ENCODE results near the gene NDUFS4. TPM values are rescaled to one million over a fixed set of nuclear protein-coding genes. Genes with fewer than 3 reads are reported as not detected.
A peak's percentile ranks its signal among the peaks of the same experiment; 100 is the strongest.

Gene NDUFS4
- total RNA-seq, 1 experiment from 2014 or later, result 84.1 TPM

DNA sequence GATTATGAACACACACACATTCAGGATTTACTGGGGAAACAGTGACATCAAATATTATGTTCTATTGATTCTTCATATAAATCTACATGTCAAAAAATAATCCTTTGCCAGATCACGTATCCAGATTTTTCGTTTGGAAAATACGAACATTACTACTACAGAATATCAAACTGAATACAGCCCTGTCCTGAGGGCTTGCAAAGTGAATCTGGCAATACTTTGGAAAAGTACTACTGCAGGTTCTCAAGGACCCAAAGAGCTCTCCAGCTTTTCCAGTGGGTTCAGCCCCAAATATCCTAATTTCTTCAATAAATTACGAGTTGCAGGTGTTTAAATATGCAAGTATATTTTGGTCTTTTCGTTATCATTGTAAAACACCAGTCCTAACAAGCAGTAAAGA, 411 bp upstream of the NDUFS4 start:
- Histone ChIP-seq H3K4me3 (peak overlapping the region; percentile 73), H3F3A (ENCODE audit: insufficient read depth, low read depth) (no peaks in the 10 kb centered on the region), H2AFZ (peak overlapping the region; percentile 96), H3K27ac (no peak overlapping the region), H3K4me1 (replicated peaks; ENCODE audit: insufficient read depth) (peaks cover 5% of the 10 kb centered on the region; the same call in 1 of the 2 replicates), H3K4me2 (peak overlapping the region; percentile 79), H3K36me3 (ENCODE audit: low read depth) (no peaks in the 10 kb centered on the region), H3K79me2 (ENCODE audit: low read depth) (peaks cover 42% of the 10 kb centered on the region), H4K20me1 (ENCODE audit: insufficient read depth) (no peaks in the 10 kb centered on the region), H3K9me2 (ENCODE audit: insufficient read depth) (0 out of 2 replicates have a peak, but pooled peaks cover 4% of the 10 kb centered on the region), H3K9me3 (ENCODE audit: insufficient read depth, low read depth) (no peaks in the 10 kb centered on the region), H3K27me3 (ENCODE audit: insufficient read depth, low read depth) (no peaks in the 10 kb centered on the region)
- POLR2A ChIA-PET (ENCODE audit: unreplicated experiment), result interaction anchor here (0.6 kb wide), 1 partner anchor 675 kb away, joined by 3 read pairs; no protein-coding TSS in a partner anchor
- DNase-seq, result no peak
- intact Hi-C loops (cut with micrococcal nuclease; ENCODE audit: unreplicated experiment), result no loop called here
- TF ChIP-seq, protein P1, sequence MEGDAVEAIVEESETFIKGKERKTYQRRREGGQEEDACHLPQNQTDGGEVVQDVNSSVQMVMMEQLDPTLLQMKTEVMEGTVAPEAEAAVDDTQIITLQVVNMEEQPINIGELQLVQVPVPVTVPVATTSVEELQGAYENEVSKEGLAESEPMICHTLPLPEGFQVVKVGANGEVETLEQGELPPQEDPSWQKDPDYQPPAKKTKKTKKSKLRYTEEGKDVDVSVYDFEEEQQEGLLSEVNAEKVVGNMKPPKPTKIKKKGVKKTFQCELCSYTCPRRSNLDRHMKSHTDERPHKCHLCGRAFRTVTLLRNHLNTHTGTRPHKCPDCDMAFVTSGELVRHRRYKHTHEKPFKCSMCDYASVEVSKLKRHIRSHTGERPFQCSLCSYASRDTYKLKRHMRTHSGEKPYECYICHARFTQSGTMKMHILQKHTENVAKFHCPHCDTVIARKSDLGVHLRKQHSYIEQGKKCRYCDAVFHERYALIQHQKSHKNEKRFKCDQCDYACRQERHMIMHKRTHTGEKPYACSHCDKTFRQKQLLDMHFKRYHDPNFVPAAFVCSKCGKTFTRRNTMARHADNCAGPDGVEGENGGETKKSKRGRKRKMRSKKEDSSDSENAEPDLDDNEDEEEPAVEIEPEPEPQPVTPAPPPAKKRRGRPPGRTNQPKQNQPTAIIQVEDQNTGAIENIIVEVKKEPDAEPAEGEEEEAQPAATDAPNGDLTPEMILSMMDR (conservative IDR thresholded peaks at IDR 0.05), result no peak
- TF ChIP-seq EZH2 (IDR thresholded peaks at IDR 0.05; ENCODE audit: low read depth), result no peak
- CTCF ChIA-PET, result no interaction called here
- no TSS peak for BruUV-seq (replicated peaks)

DNA sequence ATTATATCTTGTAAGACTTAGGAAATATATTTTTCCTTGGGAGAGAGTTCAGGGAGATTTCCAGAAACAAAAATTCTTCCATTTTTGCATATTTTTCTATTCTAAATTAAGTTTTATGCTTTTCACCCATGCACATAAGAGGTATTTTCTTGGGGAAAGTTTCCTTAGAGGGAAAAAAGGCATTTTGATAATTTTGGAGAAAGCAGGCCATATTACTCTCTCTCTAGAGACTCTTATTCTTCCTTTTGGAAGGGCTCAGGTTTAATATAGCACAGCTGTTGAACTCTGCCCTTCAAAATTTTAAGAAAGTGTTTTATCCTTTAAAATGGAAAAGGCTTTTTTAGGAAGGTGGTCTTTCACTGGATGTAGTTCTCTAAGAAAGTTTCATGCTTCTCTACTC, 8.0 kb downstream of the NDUFS4 start:
- Histone ChIP-seq H2AFZ (no peak overlapping the region), H3K4me3 (no peak overlapping the region), H3K4me1 (replicated peaks; ENCODE audit: insufficient read depth) (no peaks in the 10 kb centered on the region), H3K27me3 (ENCODE audit: insufficient read depth, low read depth) (no peaks in the 10 kb centered on the region), H3K9me3 (ENCODE audit: insufficient read depth, low read depth) (no peaks in the 10 kb centered on the region), H3K9me2 (ENCODE audit: insufficient read depth) (no peaks in the 10 kb centered on the region), H3K36me3 (ENCODE audit: low read depth) (no peaks in the 10 kb centered on the region), H3F3A (ENCODE audit: insufficient read depth, low read depth) (no peaks in the 10 kb centered on the region), H4K20me1 (ENCODE audit: insufficient read depth) (peaks cover 11% of the 10 kb centered on the region; the same call in 1 of the 2 replicates), H3K79me2 (ENCODE audit: low read depth) (peaks cover 72% of the 10 kb centered on the region), H3K4me2 (no peak overlapping the region), H3K27ac (no peak overlapping the region)
- intact Hi-C loops (cut with micrococcal nuclease; ENCODE audit: unreplicated experiment), result no loop called here
- ChIA-PET CTCF (no interaction called here), POLR2A (ENCODE audit: unreplicated experiment) (no interaction called here)
- TF ChIP-seq, protein P1 (conservative IDR thresholded peaks at IDR 0.05), result no peak
- TF ChIP-seq EZH2 (IDR thresholded peaks at IDR 0.05; ENCODE audit: low read depth), result no peak
- DNase-seq, result no peak
- BruUV-seq (replicated peaks), result no TSS peak

DNA sequence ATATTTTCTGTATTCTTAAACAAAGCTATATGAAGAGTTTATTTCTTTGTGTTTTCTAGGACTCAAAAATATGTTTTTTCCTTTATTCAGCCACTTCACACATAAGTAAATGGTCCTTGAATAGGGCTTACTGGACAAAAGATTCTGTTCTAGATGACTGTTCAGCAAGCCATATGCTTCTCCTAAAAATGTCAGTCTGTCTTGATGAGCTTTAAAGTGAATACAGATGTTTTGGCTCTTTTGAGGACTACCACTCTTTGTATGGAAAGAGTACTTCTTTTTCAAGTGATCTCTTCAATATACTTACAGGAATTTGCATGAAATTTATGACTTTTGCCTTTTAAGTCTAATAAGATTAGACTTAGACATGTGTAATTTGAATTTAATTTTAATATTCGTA, 8.4 kb downstream of the NDUFS4 start:
- Histone ChIP-seq H3K9me3 (ENCODE audit: insufficient read depth, low read depth) (no peaks in the 10 kb centered on the region), H3K4me1 (replicated peaks; ENCODE audit: insufficient read depth) (no peaks in the 10 kb centered on the region), H3K27ac (no peak overlapping the region), H3K36me3 (ENCODE audit: low read depth) (no peaks in the 10 kb centered on the region), H3K9me2 (ENCODE audit: insufficient read depth) (no peaks in the 10 kb centered on the region), H3K79me2 (ENCODE audit: low read depth) (peaks cover 73% of the 10 kb centered on the region), H3K4me2 (no peak overlapping the region), H3F3A (ENCODE audit: insufficient read depth, low read depth) (no peaks in the 10 kb centered on the region), H3K27me3 (ENCODE audit: insufficient read depth, low read depth) (no peaks in the 10 kb centered on the region), H2AFZ (no peak overlapping the region), H4K20me1 (ENCODE audit: insufficient read depth) (peaks cover 11% of the 10 kb centered on the region; the same call in 1 of the 2 replicates), H3K4me3 (no peak overlapping the region)
- ChIA-PET CTCF (no interaction called here), POLR2A (ENCODE audit: unreplicated experiment) (no interaction called here)
- no peak for DNase-seq
- no peak for TF ChIP-seq EZH2 (IDR thresholded peaks at IDR 0.05; ENCODE audit: low read depth)
- TF ChIP-seq, protein P1 (conservative IDR thresholded peaks at IDR 0.05), result no peak
- intact Hi-C loops (cut with micrococcal nuclease; ENCODE audit: unreplicated experiment), result no loop called here
- no TSS peak for BruUV-seq (replicated peaks)

Data from PC-9 (cell line).